HG03025 (cell line): Measurements from ENCODE around the gene SH3BP5L.
"Not testable (repeated sequence)": the region's sequence is repeated elsewhere in the genome, so short reads cannot be mapped to it uniquely, and the experiment has no call there.

Experiments used
- ATAC-seq: cut with Tn5 transposase; IDR thresholded peaks from one replicate; pipeline ENCODE4 v1.9.1; 2021; ENCODE audit warnings: mild to moderate bottlenecking, moderate library complexity; ENCODE audit not compliant: unreplicated experiment, low FRiP score

SH3BP5L gene

GRCh38 chr1:248812736-248813425 is 12.8 kb downstream of the SH3BP5L start:
- ATAC-seq = no peak

- no peak for ATAC-seq
Measured at GRCh38 chr1:248811514-248812490, 13.9 kb downstream of the SH3BP5L start.

GRCh38 chr1:248810727-248811513 is 14.8 kb downstream of the SH3BP5L start:
- no peak for ATAC-seq

GRCh38 chr1:248810000-248810726 is 15.6 kb downstream of the SH3BP5L start:
- ATAC-seq = no peak

GRCh38 chr1:248808876-248809275 is 16.8 kb downstream of the SH3BP5L start:
- ATAC-seq = no peak

GRCh38 chr1:248807067-248807737 is 18.5 kb downstream of the SH3BP5L start:
- peak; percentile 39 for ATAC-seq

GRCh38 chr1:248805876-248806275 is 19.8 kb downstream of the SH3BP5L start:
- no peak for ATAC-seq

- peak; percentile 96 for ATAC-seq
Measured at GRCh38 chr1:248804771-248805681, 20.7 kb downstream of the SH3BP5L start.

- not testable (repeated sequence) for ATAC-seq
Measured at GRCh38 chr1:248803501-248803900, 22.2 kb downstream of the SH3BP5L start.

- ATAC-seq = no peak
Measured at GRCh38 chr1:248802454-248802853, 23.3 kb downstream of the SH3BP5L start.

- no peak for ATAC-seq
Measured at GRCh38 chr1:248800459-248800858, 25.3 kb downstream of the SH3BP5L start.

- no peak for ATAC-seq
Measured at GRCh38 chr1:248798791-248799190, 26.9 kb downstream of the SH3BP5L start.

- not testable (repeated sequence) for ATAC-seq
Measured at GRCh38 chr1:248794663-248795062, 31.1 kb downstream of the SH3BP5L start.

GRCh38 chr1:248793592-248793991 is 32.1 kb downstream of the SH3BP5L start:
- ATAC-seq = peak; percentile 74

- ATAC-seq = peak; percentile 48
Measured at GRCh38 chr1:248792342-248792741, 33.4 kb downstream of the SH3BP5L start.

GRCh38 chr1:248791010-248791409 is 34.7 kb downstream of the SH3BP5L start:
- ATAC-seq = no peak

- no peak for ATAC-seq
Measured at GRCh38 chr1:248790456-248790855, 35.3 kb downstream of the SH3BP5L start.

- ATAC-seq = not testable (repeated sequence)
Measured at GRCh38 chr1:248789337-248789736, 36.4 kb downstream of the SH3BP5L start.
